SJCRH30 (cell line): ENCODE measurements around the gene SLX4IP. TPM values are rescaled to one million over a fixed set of nuclear protein-coding genes. Genes with fewer than 3 reads are reported as not detected.
A peak's percentile ranks its signal among the peaks of the same experiment; 100 is the strongest.
"Not testable (repeated sequence)": the region's sequence is repeated elsewhere in the genome, so short reads cannot be mapped to it uniquely, and the experiment has no call there.

Source experiments
- DNase-seq, 2 experiments: peaks; one replicate each; pipeline ENCODE4 v3.0.0-alpha.2; 2015 to 2020
- H3K27ac ChIP-seq: fragments of 250-450 bp; sonication (Bioruptor Pico); 2 replicates; pipeline ENCODE4 v1.5.1; 2020; ENCODE audit warnings: mild to moderate bottlenecking, moderate library complexity
- H3K27me3 ChIP-seq: fragments of 250-450 bp; sonication (Bioruptor Pico); 2 replicates; pipeline ENCODE4 v1.5.1; 2020; ENCODE audit warnings: mild to moderate bottlenecking, moderate library complexity
- H3K36me3 ChIP-seq: fragments of 250-450 bp; sonication (Bioruptor Pico); 2 replicates; pipeline ENCODE4 v1.5.1; 2020; ENCODE audit warnings: mild to moderate bottlenecking, moderate library complexity
- H3K4me1 ChIP-seq: fragments of 250-450 bp; sonication (Bioruptor Pico); 2 replicates; pipeline ENCODE4 v1.5.1; 2020; ENCODE audit warnings: mild to moderate bottlenecking, moderate library complexity
- H3K4me3 ChIP-seq: fragments of 250-450 bp; sonication (Bioruptor Pico); 2 replicates; pipeline ENCODE4 v1.5.1; 2020; ENCODE audit warnings: mild to moderate bottlenecking, moderate library complexity
- H3K9me3 ChIP-seq: fragments of 250-450 bp; sonication (Bioruptor Pico); replicated peaks from 2 replicates; pipeline ENCODE4 v1.5.1; 2020; ENCODE audit warnings: mild to moderate bottlenecking, moderate library complexity
- total RNA-seq: library from RNA; depleted of rRNA; stranded (reverse); fragments of >200 nt; shearing (Covaris generic); gene quantifications from 2 replicates; pipeline ENCODE4 v1.2.3, GENCODE V29; 2014

The SLX4IP gene
- total RNA-seq, 1 experiment from 2014 or later, result 11.5 TPM

- no peak overlapping the region for H3K27ac ChIP-seq
- no peak overlapping the region for H3K4me3 ChIP-seq
- H3K4me1 ChIP-seq, result peaks cover 45% of the 10 kb centered on the region
- no peak for DNase-seq
- H3K36me3 ChIP-seq, result no peaks in the 10 kb centered on the region
- no peaks in the 10 kb centered on the region for H3K9me3 ChIP-seq
- H3K27me3 ChIP-seq, result no peaks in the 10 kb centered on the region
Measured at GRCh38 chr20:10595985-10596384, 160.9 kb downstream of the SLX4IP start.

GRCh38 chr20:10596710-10597121 lies 161.6 kb downstream of the SLX4IP start:
- peak; percentile 14 to 56 for DNase-seq
- Histone ChIP-seq H3K27ac (peak overlapping the region; percentile 28), H3K27me3 (no peaks in the 10 kb centered on the region)

GRCh38 chr20:10597637-10598036 lies 162.5 kb downstream of the SLX4IP start:
- no peaks in the 10 kb centered on the region for H3K9me3 ChIP-seq
- no peak for DNase-seq
- H3K27ac ChIP-seq, result no peak overlapping the region
- peaks cover 33% of the 10 kb centered on the region for H3K4me1 ChIP-seq
- H3K27me3 ChIP-seq, result no peaks in the 10 kb centered on the region
- H3K4me3 ChIP-seq, result no peak overlapping the region
- H3K36me3 ChIP-seq, result no peaks in the 10 kb centered on the region

More at GRCh38 chr20:10596710-10597121, 161.6 kb downstream of the SLX4IP start:
- peaks cover 39% of the 10 kb centered on the region for H3K4me1 ChIP-seq
- H3K4me3 ChIP-seq, result no peak overlapping the region
- H3K9me3 ChIP-seq, result no peaks in the 10 kb centered on the region
- H3K36me3 ChIP-seq, result no peaks in the 10 kb centered on the region

GRCh38 chr20:10602221-10602871 lies 167.2 kb downstream of the SLX4IP start:
- Histone ChIP-seq H3K9me3 (no peaks in the 10 kb centered on the region), H3K4me3 (no peak overlapping the region), H3K4me1 (peaks cover 24% of the 10 kb centered on the region), H3K36me3 (no peaks in the 10 kb centered on the region), H3K27me3 (no peaks in the 10 kb centered on the region), H3K27ac (no peak overlapping the region)
- DNase-seq, result no peak

- no peak for DNase-seq
- Histone ChIP-seq H3K9me3 (no peaks in the 10 kb centered on the region), H3K4me1 (peaks cover 23% of the 10 kb centered on the region), H3K4me3 (no peak overlapping the region), H3K27ac (no peak overlapping the region), H3K36me3 (no peaks in the 10 kb centered on the region), H3K27me3 (no peaks in the 10 kb centered on the region)
Measured at GRCh38 chr20:10603378-10603777, 168.3 kb downstream of the SLX4IP start.

- no peak overlapping the region for H3K4me3 ChIP-seq
- H3K27me3 ChIP-seq, result no peaks in the 10 kb centered on the region
- no peaks in the 10 kb centered on the region for H3K9me3 ChIP-seq
- peak overlapping the region; percentile 40 for H3K27ac ChIP-seq
- peak; percentile 66 to 81 for DNase-seq
- peaks cover 23% of the 10 kb centered on the region for H3K4me1 ChIP-seq
- H3K36me3 ChIP-seq, result no peaks in the 10 kb centered on the region
Measured at GRCh38 chr20:10603971-10604864, 169.1 kb downstream of the SLX4IP start.

GRCh38 chr20:10604865-10605440 lies 169.8 kb downstream of the SLX4IP start:
- no peak for DNase-seq
- H3K27ac ChIP-seq, result peak overlapping the region; percentile 40

GRCh38 chr20:10605547-10606195 lies 170.6 kb downstream of the SLX4IP start:
- H3K9me3 ChIP-seq, result no peaks in the 10 kb centered on the region
- H3K36me3 ChIP-seq, result no peaks in the 10 kb centered on the region
- peaks cover 26% of the 10 kb centered on the region for H3K4me1 ChIP-seq
- H3K27ac ChIP-seq, result no peak overlapping the region
- H3K4me3 ChIP-seq, result no peak overlapping the region
- no peaks in the 10 kb centered on the region for H3K27me3 ChIP-seq
- peak in 1 of 2 experiments; percentile 37 for DNase-seq

More at GRCh38 chr20:10604865-10605440, 169.8 kb downstream of the SLX4IP start:
- no peak overlapping the region for H3K4me3 ChIP-seq
- no peaks in the 10 kb centered on the region for H3K9me3 ChIP-seq
- H3K4me1 ChIP-seq, result peaks cover 26% of the 10 kb centered on the region
- no peaks in the 10 kb centered on the region for H3K36me3 ChIP-seq
- no peaks in the 10 kb centered on the region for H3K27me3 ChIP-seq

GRCh38 chr20:10609276-10609675 lies 174.2 kb downstream of the SLX4IP start:
- H3K27me3 ChIP-seq, result no peaks in the 10 kb centered on the region
- DNase-seq, result no peak
- H3K4me1 ChIP-seq, result peaks cover 20% of the 10 kb centered on the region
- H3K27ac ChIP-seq, result no peak overlapping the region
- H3K36me3 ChIP-seq, result no peaks in the 10 kb centered on the region
- H3K9me3 ChIP-seq, result no peaks in the 10 kb centered on the region
- no peak overlapping the region for H3K4me3 ChIP-seq

GRCh38 chr20:10609770-10610169 lies 174.7 kb downstream of the SLX4IP start:
- H3K4me3 ChIP-seq, result no peak overlapping the region
- no peaks in the 10 kb centered on the region for H3K36me3 ChIP-seq
- no peak for DNase-seq
- H3K27ac ChIP-seq, result no peak overlapping the region
- H3K27me3 ChIP-seq, result no peaks in the 10 kb centered on the region
- no peaks in the 10 kb centered on the region for H3K9me3 ChIP-seq
- H3K4me1 ChIP-seq, result peaks cover 15% of the 10 kb centered on the region

- no peak overlapping the region for H3K27ac ChIP-seq
- DNase-seq, result no peak
- peaks cover 11% of the 10 kb centered on the region for H3K4me1 ChIP-seq
- H3K27me3 ChIP-seq, result no peaks in the 10 kb centered on the region
- no peaks in the 10 kb centered on the region for H3K9me3 ChIP-seq
- no peaks in the 10 kb centered on the region for H3K36me3 ChIP-seq
- H3K4me3 ChIP-seq, result no peak overlapping the region
Measured at GRCh38 chr20:10610251-10610650, 175.1 kb downstream of the SLX4IP start.

- Histone ChIP-seq H3K4me3 (no peak overlapping the region), H3K36me3 (no peaks in the 10 kb centered on the region), H3K9me3 (no peaks in the 10 kb centered on the region), H3K27ac (no peak overlapping the region), H3K27me3 (no peaks in the 10 kb centered on the region), H3K4me1 (0 out of 2 replicates have a peak, but pooled peaks cover 2% of the 10 kb centered on the region)
- DNase-seq, result peak; percentile 24 to 55
Measured at GRCh38 chr20:10611357-10611756, 176.3 kb downstream of the SLX4IP start.

- H3K9me3 ChIP-seq, H3K4me1 ChIP-seq, H3K36me3 ChIP-seq, DNase-seq, H3K27me3 ChIP-seq, H3K4me3 ChIP-seq, H3K27ac ChIP-seq: not testable (repeated sequence)
Measured at GRCh38 chr20:10613426-10613825, 178.3 kb downstream of the SLX4IP start.

GRCh38 chr20:10613911-10614310 lies 178.8 kb downstream of the SLX4IP start:
- Histone ChIP-seq H3K4me1 (0 out of 2 replicates have a peak, but pooled peaks cover 2% of the 10 kb centered on the region), H3K4me3 (no peak overlapping the region), H3K9me3 (no peaks in the 10 kb centered on the region), H3K27ac (no peak overlapping the region), H3K36me3 (no peaks in the 10 kb centered on the region), H3K27me3 (no peaks in the 10 kb centered on the region)
- DNase-seq, result no peak
